ENCODE data around the gene CDC42EP3. TPM values are rescaled to one million over a fixed set of nuclear protein-coding genes. Genes with fewer than 3 reads are reported as not detected.

CDC42EP3 gene
- total and polyA plus RNA-seq, 8 donors = 3.5 to 11.9 (median 6.4) TPM

- no peaks in the 10 kb centered on the region for H3K36me3 ChIP-seq
- ATAC-seq (no peak), FAIRE-seq (no peak), DNase-seq (no peak)
- no peaks in the 10 kb centered on the region for H3K4me1 ChIP-seq
- H3K27ac ChIP-seq = no peak overlapping the region
- TF ChIP-seq, protein P1, sequence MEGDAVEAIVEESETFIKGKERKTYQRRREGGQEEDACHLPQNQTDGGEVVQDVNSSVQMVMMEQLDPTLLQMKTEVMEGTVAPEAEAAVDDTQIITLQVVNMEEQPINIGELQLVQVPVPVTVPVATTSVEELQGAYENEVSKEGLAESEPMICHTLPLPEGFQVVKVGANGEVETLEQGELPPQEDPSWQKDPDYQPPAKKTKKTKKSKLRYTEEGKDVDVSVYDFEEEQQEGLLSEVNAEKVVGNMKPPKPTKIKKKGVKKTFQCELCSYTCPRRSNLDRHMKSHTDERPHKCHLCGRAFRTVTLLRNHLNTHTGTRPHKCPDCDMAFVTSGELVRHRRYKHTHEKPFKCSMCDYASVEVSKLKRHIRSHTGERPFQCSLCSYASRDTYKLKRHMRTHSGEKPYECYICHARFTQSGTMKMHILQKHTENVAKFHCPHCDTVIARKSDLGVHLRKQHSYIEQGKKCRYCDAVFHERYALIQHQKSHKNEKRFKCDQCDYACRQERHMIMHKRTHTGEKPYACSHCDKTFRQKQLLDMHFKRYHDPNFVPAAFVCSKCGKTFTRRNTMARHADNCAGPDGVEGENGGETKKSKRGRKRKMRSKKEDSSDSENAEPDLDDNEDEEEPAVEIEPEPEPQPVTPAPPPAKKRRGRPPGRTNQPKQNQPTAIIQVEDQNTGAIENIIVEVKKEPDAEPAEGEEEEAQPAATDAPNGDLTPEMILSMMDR (IDR thresholded peaks at IDR 0.05) = no peak
- no peaks in the 10 kb centered on the region for H3K27me3 ChIP-seq
- intact Hi-C loops (cut with DNase I) = no loop called here
- no peak overlapping the region for H3K4me3 ChIP-seq
- no peaks in the 10 kb centered on the region for H3K9me3 ChIP-seq
- WGBS, 2 donors = 82 to 83% methylated on average over 4 of the region's 4 CpGs
Measured at GRCh38 chr2:37684809-37685208, 13.4 kb upstream of the CDC42EP3 start.

DNA sequence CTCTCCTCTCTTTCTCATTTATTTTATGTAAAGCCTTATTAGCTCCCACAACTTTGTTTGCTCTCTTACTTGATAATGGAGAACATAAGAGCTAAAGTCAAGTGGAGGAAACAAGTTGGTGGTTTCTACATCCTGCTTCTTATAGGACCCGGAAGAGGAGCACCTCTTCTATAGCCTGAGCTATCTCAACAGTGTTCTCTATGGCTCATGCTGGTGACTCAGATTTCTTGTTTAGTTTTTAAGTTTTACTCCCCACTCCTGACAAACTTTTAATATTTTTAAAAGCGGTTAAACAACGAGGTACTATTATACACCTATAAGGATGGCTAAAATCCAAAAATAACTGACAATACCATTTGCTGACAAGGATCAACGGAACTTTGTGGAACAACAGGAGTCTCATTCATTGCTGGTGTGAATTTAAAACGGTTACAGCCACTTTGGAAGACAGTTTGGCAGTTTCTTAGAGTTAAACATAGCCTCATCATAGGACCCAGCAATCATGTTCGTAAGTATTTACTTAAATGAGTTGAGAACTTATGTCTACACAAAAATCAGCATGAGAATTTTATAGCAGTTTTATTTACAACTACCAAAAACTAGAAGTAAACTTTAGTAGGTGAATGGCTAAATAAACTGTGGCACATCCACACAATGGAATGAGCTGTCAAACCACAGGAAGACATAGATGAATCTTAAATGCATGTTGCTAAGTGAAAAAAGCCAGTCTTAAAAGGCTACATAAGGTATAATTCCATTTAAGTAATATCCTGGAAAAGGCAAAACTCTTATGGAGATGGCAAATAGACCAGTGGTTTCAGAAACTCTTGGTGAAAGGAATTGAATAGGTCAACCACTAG lies 12.7 kb upstream of the CDC42EP3 start:
- no peak for FAIRE-seq
- no peaks in the 10 kb centered on the region for H3K27me3 ChIP-seq
- ATAC-seq = no peak
- intact Hi-C loops (cut with DNase I) = no loop called here
- no peak overlapping the region for H3K27ac ChIP-seq
- H3K9me3 ChIP-seq = no peaks in the 10 kb centered on the region
- DNase-seq = no peak
- no peak overlapping the region for H3K4me3 ChIP-seq
- no peaks in the 10 kb centered on the region for H3K36me3 ChIP-seq
- no peaks in the 10 kb centered on the region for H3K4me1 ChIP-seq
- WGBS, 2 donors = 80 to 85% methylated on average over 6 of the region's 6 CpGs
- TF ChIP-seq, protein P1 (IDR thresholded peaks at IDR 0.05) = no peak

GRCh38 chr2:37683241-37683640 lies 11.8 kb upstream of the CDC42EP3 start:
- no peaks in the 10 kb centered on the region for H3K4me1 ChIP-seq
- intact Hi-C loops (cut with DNase I) = no loop called here
- FAIRE-seq (no peak), ATAC-seq (no peak), DNase-seq (no peak)
- no peaks in the 10 kb centered on the region for H3K9me3 ChIP-seq
- no peak overlapping the region for H3K4me3 ChIP-seq
- H3K27ac ChIP-seq = no peak overlapping the region
- H3K36me3 ChIP-seq = no peaks in the 10 kb centered on the region
- WGBS, 2 donors = 77 to 83% methylated on average over 3 of the region's 3 CpGs
- TF ChIP-seq, protein P1 (IDR thresholded peaks at IDR 0.05) = no peak
- no peaks in the 10 kb centered on the region for H3K27me3 ChIP-seq

DNA sequence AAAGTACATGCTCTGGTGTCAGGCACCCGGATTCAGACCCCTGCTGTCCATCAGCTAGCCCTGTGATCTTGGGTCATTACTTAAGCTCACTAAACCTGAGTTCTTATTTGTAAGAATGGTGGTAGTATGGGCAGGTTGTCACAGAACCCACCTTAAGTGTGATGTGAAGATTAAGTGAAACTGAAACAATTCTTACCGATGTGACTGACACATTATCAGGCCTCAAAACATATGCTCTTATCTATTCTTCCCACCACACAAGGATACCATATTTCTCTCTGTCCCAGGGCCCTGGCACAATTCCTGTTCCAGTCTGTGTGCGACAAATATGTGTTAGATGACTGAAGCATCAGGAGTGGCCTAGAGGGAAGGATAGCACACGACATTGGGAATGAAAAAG lies 11.0 kb upstream of the CDC42EP3 start:
- TF ChIP-seq, protein P1 (IDR thresholded peaks at IDR 0.05) = no peak
- WGBS, 2 donors = 75 to 78% methylated on average over 4 of the region's 4 CpGs
- intact Hi-C loops (cut with DNase I) = no loop called here
- H3K4me3 ChIP-seq = no peak overlapping the region
- no peak for ATAC-seq
- H3K9me3 ChIP-seq = no peaks in the 10 kb centered on the region
- H3K36me3 ChIP-seq = no peaks in the 10 kb centered on the region
- FAIRE-seq = no peak
- no peaks in the 10 kb centered on the region for H3K4me1 ChIP-seq
- H3K27me3 ChIP-seq = no peaks in the 10 kb centered on the region
- H3K27ac ChIP-seq = no peak overlapping the region
- DNase-seq = no peak

- H3K4me3 ChIP-seq = no peak overlapping the region
- intact Hi-C loops (cut with DNase I) = no loop called here
- no peaks in the 10 kb centered on the region for H3K9me3 ChIP-seq
Measured at GRCh38 chr2:37681587-37681986, 10.1 kb upstream of the CDC42EP3 start.

More at GRCh38 chr2:37681587-37681986, 10.1 kb upstream of the CDC42EP3 start:
- TF ChIP-seq, protein P1 (IDR thresholded peaks at IDR 0.05) = no peak
- DNase-seq = no peak
- Histone ChIP-seq H3K27me3 (no peaks in the 10 kb centered on the region), H3K4me1 (no peaks in the 10 kb centered on the region), H3K36me3 (no peaks in the 10 kb centered on the region), H3K27ac (no peak overlapping the region)
- no peak for ATAC-seq
- no peak for FAIRE-seq
- WGBS, 2 donors = 92 to 95% methylated on average over 1 of the region's 1 CpG

All from pancreas (tissue), 10 donors.